NCI-H82 (cell line): Measurements from ENCODE around the gene KRT84.

Experiments
- DNase-seq: peaks from one replicate; lab custom pipeline; 2025; lab: John Stamatoyannopoulos, UW

Gene KRT84, protein sequence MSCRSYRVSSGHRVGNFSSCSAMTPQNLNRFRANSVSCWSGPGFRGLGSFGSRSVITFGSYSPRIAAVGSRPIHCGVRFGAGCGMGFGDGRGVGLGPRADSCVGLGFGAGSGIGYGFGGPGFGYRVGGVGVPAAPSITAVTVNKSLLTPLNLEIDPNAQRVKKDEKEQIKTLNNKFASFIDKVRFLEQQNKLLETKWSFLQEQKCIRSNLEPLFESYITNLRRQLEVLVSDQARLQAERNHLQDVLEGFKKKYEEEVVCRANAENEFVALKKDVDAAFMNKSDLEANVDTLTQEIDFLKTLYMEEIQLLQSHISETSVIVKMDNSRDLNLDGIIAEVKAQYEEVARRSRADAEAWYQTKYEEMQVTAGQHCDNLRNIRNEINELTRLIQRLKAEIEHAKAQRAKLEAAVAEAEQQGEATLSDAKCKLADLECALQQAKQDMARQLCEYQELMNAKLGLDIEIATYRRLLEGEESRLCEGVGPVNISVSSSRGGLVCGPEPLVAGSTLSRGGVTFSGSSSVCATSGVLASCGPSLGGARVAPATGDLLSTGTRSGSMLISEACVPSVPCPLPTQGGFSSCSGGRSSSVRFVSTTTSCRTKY

GRCh38 chr12:52385226-52385702 is at the start of gene KRT84:
KRT84 (minus strand) TSS chr12:52385652; CDS start chr12:52385585, 67 bp downstream.
- DNase-seq = no peak

GRCh38 chr12:52434760-52435530 is 49.5 kb upstream of the KRT84 start:
- no peak for DNase-seq

GRCh38 chr12:52434081-52434733 is 48.8 kb upstream of the KRT84 start, which contains the start of gene KRT75:
KRT75 (minus strand) TSS chr12:52434371; CDS start chr12:52434304, 67 bp downstream.
- no peak for DNase-seq

GRCh38 chr12:52433501-52434080 is 48.1 kb upstream of the KRT84 start:
- no peak for DNase-seq

DNA sequence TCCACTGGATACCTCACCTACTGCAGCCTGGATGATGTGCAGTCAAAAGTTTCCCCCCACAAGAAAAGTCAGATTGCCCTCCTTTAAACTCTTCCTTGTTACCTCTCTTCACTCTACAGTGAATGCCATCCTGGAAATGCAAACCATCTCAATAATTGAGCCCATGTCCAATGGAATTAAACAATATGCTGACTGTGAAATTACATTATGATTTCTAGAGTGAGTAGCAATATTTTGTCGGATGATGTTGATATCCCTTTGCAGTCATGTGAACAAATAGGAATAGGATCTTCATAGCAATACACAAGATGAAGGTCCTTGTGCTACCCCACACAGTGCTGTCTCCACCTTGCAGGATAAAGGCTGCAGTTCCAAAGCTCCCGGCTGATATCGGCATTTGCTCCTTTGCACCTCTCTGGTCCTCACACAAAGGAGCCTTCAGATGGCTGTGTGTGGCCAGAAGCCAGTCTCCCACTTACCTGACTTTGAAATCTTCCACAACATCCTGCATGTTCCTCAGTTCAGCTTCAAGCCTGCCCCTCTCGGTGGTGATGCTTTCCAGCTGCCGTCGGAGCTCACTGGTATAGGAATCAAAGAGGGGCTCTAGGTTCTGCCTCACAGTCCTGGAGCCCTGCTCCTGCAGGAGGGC is 47.2 kb upstream of the KRT84 start:
- no peak for DNase-seq

DNA sequence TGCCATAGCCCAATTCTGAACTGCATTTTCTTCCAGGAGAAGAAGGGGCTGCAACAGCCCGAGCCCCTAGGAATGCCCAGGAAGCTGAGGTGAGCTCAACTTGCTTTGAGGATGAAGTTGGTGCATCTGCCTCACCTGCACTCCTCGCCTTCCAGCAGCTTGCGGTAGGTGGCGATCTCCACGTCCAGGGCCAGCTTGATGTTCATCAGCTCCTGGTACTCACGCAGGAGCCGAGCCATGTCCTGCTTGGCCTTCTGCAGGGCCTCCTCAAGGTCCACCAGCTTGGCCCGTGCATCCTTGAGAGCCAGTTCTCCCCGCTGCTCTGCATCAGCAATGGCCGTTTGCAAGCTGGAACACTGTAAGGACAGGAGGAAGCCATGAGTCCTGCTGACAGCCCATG is 42.7 kb upstream of the KRT84 start:
- DNase-seq = no peak

DNA sequence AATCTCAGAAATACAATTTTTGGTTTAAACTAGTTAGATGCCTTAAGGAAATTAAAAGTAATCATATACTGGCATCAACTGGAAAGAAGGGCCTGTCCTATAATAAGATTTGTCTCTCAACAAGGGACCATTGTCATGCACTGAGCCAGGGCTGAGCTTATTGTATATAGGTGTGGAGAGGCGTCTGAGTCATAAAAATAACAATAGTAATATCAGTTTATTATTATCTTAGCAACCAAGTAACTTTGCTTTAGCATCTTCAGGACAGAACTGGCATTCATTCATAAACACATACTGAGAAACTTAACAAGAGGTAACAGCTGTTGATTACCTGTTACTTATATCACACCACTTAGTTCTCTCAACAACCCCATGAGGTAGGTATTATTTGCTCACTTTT is 41.6 kb upstream of the KRT84 start:
- DNase-seq = no peak

DNA sequence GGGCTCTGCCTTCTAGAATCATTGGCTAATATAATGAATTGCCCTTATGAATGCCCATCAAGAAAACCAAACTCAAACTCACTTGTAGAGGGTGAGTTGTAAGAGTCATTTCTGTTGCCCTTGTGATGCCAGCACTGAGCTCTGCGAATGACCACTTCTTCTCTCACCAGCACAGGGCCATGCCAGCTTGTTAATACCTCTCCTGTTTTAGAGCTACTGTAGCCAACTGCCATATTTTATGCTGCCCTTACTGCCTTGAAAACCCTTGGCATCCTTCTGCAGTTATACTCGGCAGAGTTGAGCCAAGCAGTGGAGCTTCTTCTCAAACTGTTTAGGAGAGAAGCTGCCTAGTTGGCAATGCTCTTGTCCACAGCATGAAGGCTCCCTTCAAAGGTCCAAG is 40.6 kb upstream of the KRT84 start:
- no peak for DNase-seq

DNA sequence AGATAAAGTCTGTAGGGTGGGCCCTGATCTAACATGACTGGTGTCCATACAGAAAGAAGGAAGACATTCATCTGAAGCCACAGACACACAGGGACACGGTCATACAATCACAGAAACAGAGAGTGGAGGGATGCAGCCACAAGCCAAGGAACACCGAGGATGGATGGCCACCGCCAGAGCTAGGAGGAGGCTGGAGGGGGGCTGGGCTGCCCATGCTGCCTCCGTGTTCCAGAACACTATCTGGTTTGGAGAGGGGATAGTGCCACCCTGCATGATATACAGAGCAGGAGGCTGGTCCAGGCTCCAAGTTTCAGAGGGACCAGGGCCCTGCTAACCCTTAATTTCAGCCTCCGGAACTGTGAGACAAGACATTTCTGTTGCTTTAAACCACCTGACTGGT is 40.0 kb upstream of the KRT84 start:
- DNase-seq = no peak

- no peak for DNase-seq
Measured at GRCh38 chr12:52423661-52424500, 38.4 kb upstream of the KRT84 start.

- no peak for DNase-seq
Measured at GRCh38 chr12:52423035-52423434, 37.6 kb upstream of the KRT84 start.

DNA sequence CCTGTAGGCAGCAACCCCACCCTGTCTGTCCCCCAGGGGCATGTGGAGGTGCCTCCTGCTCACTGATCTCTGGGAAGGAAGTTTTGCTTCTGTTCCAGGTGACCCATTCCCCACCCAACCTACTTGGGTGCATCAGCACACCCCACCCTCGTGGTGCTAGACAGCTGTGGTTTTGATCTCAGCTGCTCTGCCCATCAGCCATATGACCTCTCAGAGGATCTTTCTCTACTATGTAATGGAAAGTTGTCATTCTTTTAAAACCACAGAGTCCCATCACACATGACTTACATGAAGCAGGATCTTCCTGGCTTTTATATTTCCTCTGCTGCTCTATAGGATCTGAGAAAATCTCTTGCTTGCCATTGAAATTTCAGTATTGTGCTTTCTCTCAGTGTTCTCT is 34.2 kb upstream of the KRT84 start:
- DNase-seq = no peak

DNA sequence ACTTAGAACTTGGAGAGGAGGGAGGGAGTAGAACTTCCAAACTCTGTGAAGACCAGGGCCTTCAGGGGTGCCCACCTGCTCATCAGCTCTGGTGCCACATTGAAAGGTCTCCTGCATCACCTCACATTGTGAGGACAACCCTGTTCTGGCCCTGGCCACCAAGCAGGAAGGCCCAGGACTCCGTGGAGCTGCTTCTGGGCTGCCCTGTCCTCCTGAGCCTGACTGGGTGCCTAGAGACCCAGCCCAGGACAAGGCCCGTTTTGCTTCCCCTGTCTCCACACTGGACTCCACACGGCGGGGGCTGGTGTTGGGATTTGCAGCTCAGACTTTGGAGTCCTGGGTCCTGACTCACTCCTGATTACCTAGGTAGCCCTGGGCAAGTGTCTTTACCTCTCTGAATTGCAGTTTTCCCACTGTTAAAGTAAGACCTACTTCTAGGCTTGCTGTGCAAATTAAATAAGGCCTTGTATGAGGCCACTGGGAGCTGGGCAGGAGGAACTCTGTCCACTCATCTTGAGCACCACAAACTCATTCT is 33.2 kb upstream of the KRT84 start:
- no peak for DNase-seq

DNA sequence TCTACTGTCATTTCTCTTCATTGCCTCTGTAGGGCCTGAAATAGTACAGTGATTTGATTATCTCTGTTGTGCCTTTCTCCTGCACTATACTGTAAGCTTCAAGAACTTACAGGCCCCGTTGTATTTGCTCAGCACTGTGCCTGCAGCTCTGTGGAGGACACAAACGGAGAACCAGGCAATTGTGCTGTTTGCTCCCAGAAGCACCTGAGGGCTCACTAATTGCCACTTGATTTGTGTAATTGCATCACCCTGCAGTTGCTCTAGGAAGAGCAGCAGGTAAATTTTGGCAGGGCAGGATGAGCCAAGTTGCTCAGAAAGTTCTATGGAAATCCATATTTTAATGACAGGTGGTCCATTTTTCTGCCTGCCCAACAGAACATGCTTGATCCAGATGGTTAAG is 32.3 kb upstream of the KRT84 start:
- DNase-seq = no peak

DNA sequence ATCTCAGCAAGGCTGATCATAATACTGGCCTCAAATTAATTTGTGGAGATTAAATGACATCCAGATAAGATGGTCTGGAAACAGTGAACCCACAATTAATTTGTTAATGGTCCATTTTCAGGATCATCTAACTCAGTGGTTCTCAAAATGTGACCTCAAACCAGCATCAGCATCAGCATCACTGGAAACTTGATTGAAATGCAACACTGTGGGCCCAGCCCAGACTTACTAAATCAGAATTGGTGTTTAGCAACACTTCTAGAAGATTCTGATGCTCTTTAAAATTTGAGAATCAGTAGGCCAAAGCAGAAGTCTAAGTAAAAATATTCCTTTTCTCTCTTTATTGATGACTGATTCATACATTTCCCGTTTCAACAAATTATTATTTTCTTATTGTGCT is 31.3 kb upstream of the KRT84 start:
- no peak for DNase-seq

GRCh38 chr12:52415870-52416750 is 30.7 kb upstream of the KRT84 start:
- DNase-seq = no peak

GRCh38 chr12:52414936-52415335 is 29.5 kb upstream of the KRT84 start:
- DNase-seq = no peak

GRCh38 chr12:52413782-52414345 is 28.4 kb upstream of the KRT84 start:
- DNase-seq = no peak

GRCh38 chr12:52413202-52413601 is 27.8 kb upstream of the KRT84 start:
- no peak for DNase-seq
